Upper lobe of left lung (tissue), 4 donors: ENCODE data around the gene SLC13A3.

Experiments
- CTCF ChIP-seq, 6 experiments: fragments of 450-650 bp in 4 of 6; fragments of 200-600 bp in 2 of 6; sonication (generic) in 2 of 6; IDR thresholded peaks; one replicate each; pipeline ENCODE4 v1.5.1; 2016 to 2019; ENCODE audit warnings: antibody characterized with exemption in 6 of 6
- POLR2A ChIP-seq, 4 donors: fragments of 450-650 bp; IDR thresholded peaks; one replicate each; pipeline ENCODE4 v1.5.1; 2016 to 2017; ENCODE audit warnings: antibody characterized with exemption in 4 of 4, mild to moderate bottlenecking in 2 of 4
- POLR2AphosphoS5 ChIP-seq, 2 donors: sonication (generic); formaldehyde crosslinking; IDR thresholded peaks; one replicate each; pipeline ENCODE4 v1.5.1; 2017; ENCODE audit warnings: antibody characterized with exemption in 2 of 2

- TF ChIP-seq CTCF (IDR thresholded peaks at IDR 0.05), result no peak
- TF ChIP-seq POLR2AphosphoS5 (IDR thresholded peaks at IDR 0.05), result no peak
- TF ChIP-seq POLR2A (IDR thresholded peaks at IDR 0.05), result no peak
Observed at GRCh38 chr20:46690219-46691106, 39.2 kb upstream of the SLC13A3 start.
